ENCODE data around the gene MYH11. TPM values are rescaled to one million over a fixed set of nuclear protein-coding genes. Genes with fewer than 3 reads are reported as not detected.
"Not testable (repeated sequence)": the region's sequence is repeated elsewhere in the genome, so short reads cannot be mapped to it uniquely, and the experiment has no call there.

MYH11 gene
- total RNA-seq, 2 donors from 2014 or later, result 0.09 to 0.29 TPM

DNA sequence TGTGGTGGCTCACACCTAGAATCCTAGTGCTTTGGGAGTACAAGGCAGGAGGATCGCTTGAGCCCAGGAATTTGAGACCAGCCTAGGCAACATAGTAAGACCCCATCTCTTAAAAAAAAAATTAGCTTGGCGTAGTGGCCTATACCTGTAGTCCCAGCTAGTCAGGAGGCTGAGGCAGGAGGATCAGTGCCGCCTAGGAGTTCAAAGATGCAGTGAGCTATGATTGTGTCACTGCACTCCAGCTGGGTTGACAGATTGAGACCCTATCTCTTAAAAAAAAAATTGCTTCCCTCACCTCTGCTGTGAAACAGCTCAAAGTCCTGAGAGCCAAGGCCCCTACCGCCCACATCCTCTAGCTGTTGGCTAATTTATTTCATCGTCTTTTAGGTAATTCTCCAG is 196.6 kb downstream of the MYH11 start:
- WGBS, 2 experiments (ENCODE audit: insufficient coverage in 1 of 2, insufficient read length in 1 of 2), result 94 to 99% methylated on average over 5 of the region's 5 CpGs
- peaks cover 24% of the 10 kb centered on the region for H3K36me3 Mint-ChIP-seq (ENCODE audit: low read depth)
- H3K4me1 Mint-ChIP-seq, result no peaks in the 10 kb centered on the region
- H3K27ac Mint-ChIP-seq, result no peak overlapping the region
- H3K4me3 Mint-ChIP-seq, result no peak overlapping the region
- Histone ChIP-seq H3K4me3 (ENCODE audit: low read length) (no peak overlapping the region), H3K9ac (ENCODE audit: extremely low read depth, low read length, poor library complexity, severe bottlenecking) (no peak overlapping the region), H3K36me3 (ENCODE audit: control insufficient read depth, insufficient read depth, low read length) (peaks cover 8% of the 10 kb centered on the region), H3K9me3 (ENCODE audit: control insufficient read depth, low read length) (no peaks in the 10 kb centered on the region), H3K27me3 (ENCODE audit: control insufficient read depth, insufficient read depth, low read length, poor library complexity, severe bottlenecking) (no peaks in the 10 kb centered on the region), H3K27ac (ENCODE audit: low read depth, low read length) (no peak overlapping the region), H3K4me1 (ENCODE audit: control insufficient read depth, insufficient read depth, low read length) (no peaks in the 10 kb centered on the region)
- TF ChIP-seq, protein P1, sequence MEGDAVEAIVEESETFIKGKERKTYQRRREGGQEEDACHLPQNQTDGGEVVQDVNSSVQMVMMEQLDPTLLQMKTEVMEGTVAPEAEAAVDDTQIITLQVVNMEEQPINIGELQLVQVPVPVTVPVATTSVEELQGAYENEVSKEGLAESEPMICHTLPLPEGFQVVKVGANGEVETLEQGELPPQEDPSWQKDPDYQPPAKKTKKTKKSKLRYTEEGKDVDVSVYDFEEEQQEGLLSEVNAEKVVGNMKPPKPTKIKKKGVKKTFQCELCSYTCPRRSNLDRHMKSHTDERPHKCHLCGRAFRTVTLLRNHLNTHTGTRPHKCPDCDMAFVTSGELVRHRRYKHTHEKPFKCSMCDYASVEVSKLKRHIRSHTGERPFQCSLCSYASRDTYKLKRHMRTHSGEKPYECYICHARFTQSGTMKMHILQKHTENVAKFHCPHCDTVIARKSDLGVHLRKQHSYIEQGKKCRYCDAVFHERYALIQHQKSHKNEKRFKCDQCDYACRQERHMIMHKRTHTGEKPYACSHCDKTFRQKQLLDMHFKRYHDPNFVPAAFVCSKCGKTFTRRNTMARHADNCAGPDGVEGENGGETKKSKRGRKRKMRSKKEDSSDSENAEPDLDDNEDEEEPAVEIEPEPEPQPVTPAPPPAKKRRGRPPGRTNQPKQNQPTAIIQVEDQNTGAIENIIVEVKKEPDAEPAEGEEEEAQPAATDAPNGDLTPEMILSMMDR (conservative IDR thresholded peaks at IDR 0.05), result no peak
- DNase-seq, result no peak
- H3K27me3 Mint-ChIP-seq (ENCODE audit: insufficient read depth), result no peaks in the 10 kb centered on the region
- no peaks in the 10 kb centered on the region for H3K9me3 Mint-ChIP-seq

DNA sequence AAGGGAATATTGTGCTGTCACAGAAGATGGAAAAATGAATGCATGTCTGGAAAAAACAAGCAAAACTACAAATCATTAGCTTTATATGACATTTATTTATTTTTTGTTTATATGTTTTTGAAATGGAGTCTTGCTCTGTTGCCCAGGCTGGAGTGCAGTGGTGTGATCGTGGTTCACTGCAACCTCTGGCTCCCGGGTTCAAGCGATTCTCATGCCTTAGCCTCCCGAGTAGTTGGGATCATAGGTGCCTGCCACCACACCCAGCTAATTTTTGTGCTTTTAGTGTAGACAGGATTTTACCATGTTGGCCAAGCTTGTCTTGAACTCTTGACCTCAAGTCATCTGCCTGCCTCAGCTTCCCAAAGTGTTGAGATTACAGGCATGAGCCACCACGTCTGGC is 198.3 kb downstream of the MYH11 start:
- Histone ChIP-seq H3K9me3 (ENCODE audit: control insufficient read depth, low read length) (no peaks in the 10 kb centered on the region), H3K9ac (ENCODE audit: extremely low read depth, low read length, poor library complexity, severe bottlenecking) (no peak overlapping the region), H3K36me3 (ENCODE audit: control insufficient read depth, insufficient read depth, low read length) (no peaks in the 10 kb centered on the region), H3K27ac (ENCODE audit: low read depth, low read length) (no peak overlapping the region), H3K4me1 (ENCODE audit: control insufficient read depth, insufficient read depth, low read length) (no peaks in the 10 kb centered on the region), H3K4me3 (ENCODE audit: low read length) (no peak overlapping the region), H3K27me3 (ENCODE audit: control insufficient read depth, insufficient read depth, low read length, poor library complexity, severe bottlenecking) (no peaks in the 10 kb centered on the region)
- no peak for DNase-seq
- 90 to 96% methylated on average over 5 of the region's 5 CpGs for WGBS, 2 experiments (ENCODE audit: insufficient coverage in 1 of 2, insufficient read length in 1 of 2)
- Mint-ChIP-seq H3K27me3 (ENCODE audit: insufficient read depth) (no peaks in the 10 kb centered on the region), H3K4me1 (no peaks in the 10 kb centered on the region), H3K9me3 (no peaks in the 10 kb centered on the region), H3K4me3 (no peak overlapping the region), H3K27ac (no peak overlapping the region), H3K36me3 (ENCODE audit: low read depth) (peaks cover 14% of the 10 kb centered on the region)
- TF ChIP-seq, protein P1 (conservative IDR thresholded peaks at IDR 0.05), result no peak

DNA sequence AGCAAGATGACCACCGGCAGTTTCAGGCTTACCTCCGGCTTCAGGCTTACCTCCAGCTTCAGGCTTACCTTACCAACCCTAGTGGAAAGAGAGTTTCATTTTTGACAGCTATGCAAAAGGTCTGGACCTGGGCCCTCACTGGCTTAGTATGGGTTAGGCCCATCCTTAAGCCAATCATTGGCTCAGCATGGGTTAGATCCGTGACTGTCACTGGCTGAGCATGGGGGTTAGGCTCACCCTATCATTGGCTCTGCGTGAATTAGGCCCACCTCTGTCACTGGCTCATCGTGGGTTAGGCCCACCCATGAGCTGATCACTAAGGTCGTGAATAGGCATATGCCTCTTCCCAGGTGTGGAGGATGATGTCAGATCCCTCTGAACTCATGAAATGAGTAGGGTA is 198.7 kb downstream of the MYH11 start:
- H3K4me1 Mint-ChIP-seq, result no peaks in the 10 kb centered on the region
- TF ChIP-seq, protein P1 (conservative IDR thresholded peaks at IDR 0.05), result no peak
- H3K9me3 Mint-ChIP-seq, result no peaks in the 10 kb centered on the region
- Histone ChIP-seq H3K4me3 (ENCODE audit: low read length) (no peak overlapping the region), H3K27ac (ENCODE audit: low read depth, low read length) (no peak overlapping the region), H3K4me1 (ENCODE audit: control insufficient read depth, insufficient read depth, low read length) (no peaks in the 10 kb centered on the region), H3K9ac (ENCODE audit: extremely low read depth, low read length, poor library complexity, severe bottlenecking) (no peak overlapping the region), H3K36me3 (ENCODE audit: control insufficient read depth, insufficient read depth, low read length) (no peaks in the 10 kb centered on the region), H3K27me3 (ENCODE audit: control insufficient read depth, insufficient read depth, low read length, poor library complexity, severe bottlenecking) (no peaks in the 10 kb centered on the region), H3K9me3 (ENCODE audit: control insufficient read depth, low read length) (no peaks in the 10 kb centered on the region)
- peak overlapping the region; percentile 61 for H3K27ac Mint-ChIP-seq
- H3K4me3 Mint-ChIP-seq, result no peak overlapping the region
- no peaks in the 10 kb centered on the region for H3K27me3 Mint-ChIP-seq (ENCODE audit: insufficient read depth)
- WGBS, 2 experiments (ENCODE audit: insufficient coverage in 1 of 2, insufficient read length in 1 of 2), result 90 to 94% methylated on average over 4 to 6 of the region's 6 CpGs
- DNase-seq, result peak; percentile 59
- peaks cover 14% of the 10 kb centered on the region for H3K36me3 Mint-ChIP-seq (ENCODE audit: low read depth)

DNA sequence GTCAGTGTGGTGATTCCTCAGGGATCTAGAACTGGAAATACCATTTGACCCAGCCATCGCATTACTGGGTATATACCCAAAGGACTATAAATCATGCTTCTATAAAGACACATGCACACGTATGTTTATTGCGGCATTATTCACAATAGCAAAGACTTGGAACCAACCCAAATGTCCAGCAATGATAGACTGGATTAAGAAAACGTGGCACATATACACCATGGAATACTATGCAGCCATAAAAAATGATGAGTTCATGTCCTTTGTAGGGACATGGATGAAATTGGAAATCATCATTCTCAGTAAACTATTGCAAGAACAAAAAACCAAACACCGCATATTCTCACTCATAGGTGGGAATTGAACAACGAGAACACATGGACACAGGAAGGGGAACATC is 201.3 kb downstream of the MYH11 start:
- not testable (repeated sequence) for H3K9ac ChIP-seq (ENCODE audit: extremely low read depth, low read length, poor library complexity, severe bottlenecking); H3K9me3 ChIP-seq (ENCODE audit: control insufficient read depth, low read length); H3K27ac Mint-ChIP-seq; H3K4me3 ChIP-seq (ENCODE audit: low read length); H3K4me1 ChIP-seq (ENCODE audit: control insufficient read depth, insufficient read depth, low read length); DNase-seq; H3K27me3 ChIP-seq (ENCODE audit: control insufficient read depth, insufficient read depth, low read length, poor library complexity, severe bottlenecking); H3K9me3 Mint-ChIP-seq; H3K36me3 ChIP-seq (ENCODE audit: control insufficient read depth, insufficient read depth, low read length); H3K4me3 Mint-ChIP-seq; H3K27me3 Mint-ChIP-seq (ENCODE audit: insufficient read depth); H3K4me1 Mint-ChIP-seq; H3K36me3 Mint-ChIP-seq (ENCODE audit: low read depth); H3K27ac ChIP-seq (ENCODE audit: low read depth, low read length)
- no CpG with 5 or more reads among the region's 6 CpGs for WGBS, 2 experiments (ENCODE audit: insufficient coverage in 1 of 2, insufficient read length in 1 of 2)
